Muscle layer of colon (tissue), 2 donors: ENCODE results near the gene EXOC1L.
A peak's percentile ranks its signal among the peaks of the same experiment; 100 is the strongest.
"Not testable (repeated sequence)": the region's sequence is repeated elsewhere in the genome, so short reads cannot be mapped to it uniquely, and the experiment has no call there.

Experiments
- H3K27ac ChIP-seq: one replicate; pipeline ENCODE4 v1.7.0; 2013; ENCODE audit warnings: low read depth, mild to moderate bottlenecking, low read length, moderate library complexity
- H3K27me3 ChIP-seq, 2 donors: one replicate each; pipeline ENCODE4 v1.7.0; 2013; ENCODE audit warnings: low read length in 2 of 2, mild to moderate bottlenecking in 2 of 2; ENCODE audit not compliant: insufficient read depth in 2 of 2, control insufficient read depth in 1 of 2
- H3K36me3 ChIP-seq: one replicate; pipeline ENCODE4 v1.7.0; 2013; ENCODE audit warnings: mild to moderate bottlenecking, low read length; ENCODE audit not compliant: insufficient read depth
- H3K4me1 ChIP-seq: one replicate; pipeline ENCODE4 v1.7.0; 2013; ENCODE audit warnings: mild to moderate bottlenecking, low read length; ENCODE audit not compliant: insufficient read depth
- H3K4me3 ChIP-seq, 2 donors: one replicate each; pipeline ENCODE4 v1.7.0; 2013; ENCODE audit warnings: low read length in 2 of 2, low read depth in 1 of 2, mild to moderate bottlenecking in 1 of 2, moderate library complexity in 1 of 2
- H3K9ac ChIP-seq: one replicate; pipeline ENCODE4 v1.7.0; 2013; ENCODE audit warnings: low read length
- H3K9me3 ChIP-seq: one replicate; pipeline ENCODE4 v1.7.0; 2013; ENCODE audit warnings: mild to moderate bottlenecking, low read length
- donor health status: abdominal sarcoma.
- donor health status: Adenocarcinoma of cecum.

Gene EXOC1L

DNA sequence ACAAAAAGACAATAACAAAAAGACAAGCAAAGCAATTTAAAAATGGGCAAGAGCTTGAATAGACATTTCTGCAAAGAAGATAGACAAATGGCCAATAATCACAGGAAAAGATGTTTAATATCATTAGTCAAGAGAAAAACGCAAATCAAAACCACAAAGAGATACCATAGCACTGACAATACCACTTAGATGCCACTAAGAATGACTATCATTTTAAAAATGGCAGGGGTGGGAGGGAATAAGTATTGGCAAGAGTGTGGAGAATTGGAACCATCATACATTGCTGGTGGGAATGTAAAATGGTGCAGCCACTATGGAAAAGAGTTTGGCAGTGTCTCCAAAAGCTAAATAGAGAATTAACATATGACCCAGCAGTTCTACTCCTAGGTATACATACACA is 18.8 kb downstream of the EXOC1L start:
- H3K27ac ChIP-seq: no peak overlapping the region
- H3K27me3 ChIP-seq: no peaks in the 10 kb centered on the region

DNA sequence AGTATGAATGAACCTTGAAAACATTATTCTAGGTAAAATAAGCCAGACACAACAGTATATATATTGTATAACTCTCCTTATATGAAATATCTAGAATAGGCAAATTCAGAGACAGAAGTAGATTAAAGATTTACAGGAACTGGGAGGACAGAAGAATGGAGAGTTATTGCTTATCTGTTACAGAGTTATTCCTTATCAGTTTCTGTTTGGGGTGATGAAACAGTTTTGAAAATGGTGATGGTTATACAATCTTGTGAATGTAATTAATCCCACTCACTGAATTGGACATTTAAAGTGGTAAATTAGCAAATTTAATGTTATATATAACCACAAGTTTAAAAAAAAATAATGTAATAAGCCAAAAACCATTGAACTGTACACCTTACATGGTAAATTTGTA is 19.4 kb downstream of the EXOC1L start:
- Histone ChIP-seq H3K9ac (no peak overlapping the region), H3K4me1 (no peaks in the 10 kb centered on the region), H3K27ac (no peak overlapping the region), H3K36me3 (no peaks in the 10 kb centered on the region), H3K9me3 (peaks cover 4% of the 10 kb centered on the region), H3K4me3 (no peak overlapping the region), H3K27me3 (no peaks in the 10 kb centered on the region)

More for the DNA sequence above, 18.8 kb downstream of the EXOC1L start:
- Histone ChIP-seq H3K9ac (no peak overlapping the region), H3K9me3 (peaks cover 4% of the 10 kb centered on the region), H3K4me1 (no peaks in the 10 kb centered on the region), H3K36me3 (no peaks in the 10 kb centered on the region), H3K4me3 (no peak overlapping the region)

DNA sequence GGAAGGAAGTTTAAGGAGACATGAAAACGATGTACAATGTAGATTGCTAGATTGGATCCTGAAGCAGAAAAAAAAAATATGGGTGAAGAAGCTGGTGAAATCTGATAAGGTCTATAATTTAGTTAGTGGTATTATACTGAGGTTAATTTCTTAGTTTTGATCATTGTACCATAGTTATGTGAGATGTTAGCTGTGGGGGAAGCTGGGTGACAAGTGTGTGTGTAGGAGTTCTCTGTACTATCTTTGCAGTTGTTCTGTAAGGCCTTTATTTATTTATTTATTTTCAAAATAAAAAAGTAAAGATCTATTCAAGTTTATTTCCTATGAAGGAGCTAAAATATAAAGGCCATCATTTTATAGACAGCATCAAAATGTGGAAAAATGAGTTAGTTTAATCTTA is 21.4 kb downstream of the EXOC1L start:
- no peak overlapping the region for H3K27ac ChIP-seq
- H3K9ac ChIP-seq: no peak overlapping the region
- no peaks in the 10 kb centered on the region for H3K36me3 ChIP-seq
- no peak overlapping the region for H3K4me3 ChIP-seq
- H3K9me3 ChIP-seq: peaks cover 4% of the 10 kb centered on the region
- H3K27me3 ChIP-seq: no peaks in the 10 kb centered on the region
- H3K4me1 ChIP-seq: no peaks in the 10 kb centered on the region

DNA sequence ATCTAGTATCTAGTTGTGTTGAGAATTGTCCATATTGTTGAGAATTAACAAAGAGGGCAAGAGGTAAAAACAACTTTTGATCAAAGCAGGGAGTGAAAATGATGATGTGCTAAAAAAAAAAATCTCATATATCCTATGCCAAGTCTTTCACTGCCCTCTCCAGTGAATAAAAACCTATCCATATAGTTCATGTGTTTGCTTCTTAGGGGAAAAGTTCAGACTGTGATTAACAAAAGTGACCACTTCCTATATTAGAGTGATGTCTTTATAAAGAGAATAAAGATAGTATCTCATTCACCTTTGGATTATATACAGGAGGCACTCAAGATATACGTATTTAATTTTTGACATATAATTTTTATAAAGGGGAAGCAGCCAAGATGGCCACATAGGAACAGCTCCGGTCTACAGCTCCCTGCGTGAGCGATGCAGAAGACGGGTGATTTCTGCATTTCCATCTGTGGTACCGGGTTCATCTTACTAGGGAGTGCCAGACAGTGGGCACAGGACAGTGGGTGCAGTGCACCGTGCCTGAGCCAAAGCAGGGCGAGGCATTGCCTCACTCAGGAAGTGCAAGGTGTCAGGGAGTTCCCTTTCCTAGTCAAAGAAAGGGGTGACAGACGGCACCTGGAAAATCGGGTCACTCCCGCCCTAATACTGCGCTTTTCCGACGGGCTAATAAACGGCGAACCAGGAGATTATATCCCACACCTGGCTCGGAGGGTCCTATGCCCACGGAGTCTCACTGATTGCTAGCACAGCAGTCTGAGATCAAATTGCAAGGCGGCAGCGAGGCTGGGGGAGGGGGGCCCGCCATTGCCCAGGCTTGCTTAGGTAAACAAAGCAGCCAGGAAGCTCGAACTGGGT is 22.0 kb downstream of the EXOC1L start:
- not testable (repeated sequence) for H3K9ac ChIP-seq, H3K27me3 ChIP-seq, H3K27ac ChIP-seq, H3K9me3 ChIP-seq, H3K36me3 ChIP-seq, H3K4me3 ChIP-seq, H3K4me1 ChIP-seq

DNA sequence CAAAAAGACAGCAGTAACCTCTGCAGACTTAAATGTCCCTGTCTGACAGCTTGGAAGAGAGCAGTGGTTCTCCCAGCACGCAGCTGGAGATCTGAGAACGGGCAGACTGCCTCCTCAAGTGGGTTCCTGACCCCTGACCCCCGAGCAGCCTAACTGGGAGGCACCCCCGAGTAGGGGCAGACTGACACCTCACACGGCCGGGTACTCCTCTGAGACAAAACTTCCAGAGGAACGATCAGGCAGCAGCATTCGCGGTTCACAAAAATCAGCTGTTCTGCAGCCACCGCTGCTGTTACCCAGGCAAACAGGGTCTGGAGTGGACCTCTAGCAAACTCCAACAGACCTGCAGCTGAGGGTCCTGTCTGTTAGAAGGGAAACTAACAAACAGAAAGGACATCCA is 22.7 kb downstream of the EXOC1L start:
- H3K4me1 ChIP-seq, H3K9ac ChIP-seq, H3K27me3 ChIP-seq, H3K36me3 ChIP-seq, H3K9me3 ChIP-seq, H3K4me3 ChIP-seq, H3K27ac ChIP-seq: not testable (repeated sequence)

DNA sequence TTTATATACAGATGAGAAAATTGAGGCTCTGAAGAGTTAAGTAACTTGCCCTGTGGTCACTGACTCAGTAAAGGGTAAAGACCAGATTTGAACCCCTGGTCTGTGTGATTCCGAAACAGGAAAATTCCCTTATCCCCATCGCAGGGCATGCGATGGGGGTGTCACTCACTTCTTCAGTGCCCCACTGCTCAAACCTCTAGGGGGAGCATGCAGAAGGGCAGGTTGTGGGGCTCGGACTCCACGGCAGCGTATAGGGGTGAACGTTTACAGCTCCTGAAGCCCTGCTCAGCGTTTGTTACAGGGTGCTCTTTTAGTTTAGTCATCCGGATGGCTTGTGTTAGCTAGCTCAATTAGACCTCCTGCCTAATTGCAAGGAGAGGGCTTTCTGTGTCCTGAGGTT is 30.1 kb downstream of the EXOC1L start:
- no peak overlapping the region for H3K27ac ChIP-seq
- no peaks in the 10 kb centered on the region for H3K9me3 ChIP-seq
- no peak overlapping the region for H3K4me3 ChIP-seq
- peaks cover 13% of the 10 kb centered on the region for H3K4me1 ChIP-seq
- no peak overlapping the region for H3K9ac ChIP-seq
- no peaks in the 10 kb centered on the region for H3K36me3 ChIP-seq
- H3K27me3 ChIP-seq: no peaks in the 10 kb centered on the region

DNA sequence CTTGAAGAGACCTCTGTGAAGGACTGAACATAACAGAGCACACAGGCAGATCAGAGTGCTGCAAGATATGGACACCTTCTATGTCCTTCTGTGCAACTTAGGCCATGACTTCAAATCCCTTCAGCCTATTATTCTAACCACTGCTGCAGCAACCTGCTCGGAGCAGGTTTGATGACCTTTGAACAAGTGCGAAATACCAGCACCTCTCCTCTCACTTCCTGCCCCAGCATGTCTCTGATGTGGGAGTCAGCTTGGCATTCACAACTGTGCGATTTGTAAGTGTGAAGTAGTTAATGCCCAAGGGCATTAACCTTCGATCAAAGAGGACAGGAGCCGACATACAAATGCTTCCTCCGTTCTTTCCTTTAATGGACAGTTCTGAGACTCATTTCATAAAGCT is 32.3 kb downstream of the EXOC1L start:
- H3K9ac ChIP-seq: no peak overlapping the region
- H3K4me1 ChIP-seq: peaks cover 16% of the 10 kb centered on the region
- no peak overlapping the region for H3K27ac ChIP-seq
- H3K9me3 ChIP-seq: no peaks in the 10 kb centered on the region
- H3K27me3 ChIP-seq: no peaks in the 10 kb centered on the region
- no peaks in the 10 kb centered on the region for H3K36me3 ChIP-seq
- H3K4me3 ChIP-seq: no peak overlapping the region

DNA sequence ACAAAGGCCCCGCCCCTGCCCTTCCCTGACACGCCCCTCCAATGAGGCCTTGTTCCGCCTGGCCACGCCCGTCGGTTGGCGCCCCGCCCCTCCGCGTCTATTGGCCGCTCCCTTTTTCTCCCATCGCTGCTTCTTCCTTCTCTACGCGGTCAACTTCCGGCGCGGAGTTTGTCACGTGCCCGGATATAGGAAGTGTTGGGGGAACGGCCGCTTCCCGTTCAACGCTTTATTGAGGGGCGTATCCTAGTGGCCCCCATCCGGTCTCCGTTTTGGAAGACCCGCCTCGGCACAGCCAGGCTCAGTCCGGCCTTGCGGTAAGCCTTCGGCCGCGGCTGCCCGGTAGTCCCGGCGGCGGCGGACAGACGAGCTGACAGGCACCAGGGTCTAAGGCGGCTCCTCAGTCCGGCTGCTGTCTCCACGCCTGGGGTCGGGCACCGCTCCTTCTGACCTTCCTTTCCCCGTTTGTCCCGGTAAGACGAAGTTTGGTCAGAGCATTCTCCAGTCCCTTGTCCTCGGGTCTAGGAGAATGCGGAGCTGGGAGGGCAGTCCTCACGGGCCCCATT is 34.0 kb downstream of the EXOC1L start, which contains the start of gene EXOC1:
EXOC1 (plus strand) TSS at position 165 of the 563 bp plus-strand sequence. CDS start 4,676 bp downstream, outside the sequence.
- H3K27ac ChIP-seq: peak within 1 kb of the TSS; percentile 80
- H3K9ac ChIP-seq: peak within 1 kb of the TSS; percentile 73
- H3K36me3 ChIP-seq: no peaks in the 10 kb centered on the region
- H3K9me3 ChIP-seq: no peaks in the 10 kb centered on the region
- H3K4me3 ChIP-seq: peak within 1 kb of the TSS; percentile 73 to 89
- no peaks in the 10 kb centered on the region for H3K27me3 ChIP-seq
- peaks cover 16% of the 10 kb centered on the region for H3K4me1 ChIP-seq

DNA sequence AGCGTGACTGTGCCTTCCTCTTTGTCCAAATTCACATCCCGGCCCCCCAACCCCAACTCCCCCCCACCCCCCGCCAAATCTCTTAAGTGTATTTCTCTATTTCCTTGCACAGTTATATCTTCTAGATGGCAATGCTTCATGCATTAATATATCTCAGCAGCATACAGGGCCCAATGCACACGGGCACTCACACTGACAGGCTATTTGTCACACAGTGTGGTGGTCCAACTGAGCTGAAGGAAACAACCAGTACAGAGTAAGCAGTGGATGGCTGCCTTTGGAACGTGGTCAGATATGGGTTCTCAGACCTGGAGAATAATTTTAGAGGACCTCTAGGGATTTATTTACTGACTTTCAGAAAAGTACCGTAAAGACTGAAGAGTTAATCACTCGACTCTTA is 34.5 kb downstream of the EXOC1L start:
- Histone ChIP-seq H3K4me1 (peaks cover 16% of the 10 kb centered on the region), H3K27me3 (no peaks in the 10 kb centered on the region), H3K27ac (peak overlapping the region; percentile 80), H3K9me3 (no peaks in the 10 kb centered on the region), H3K36me3 (no peaks in the 10 kb centered on the region), H3K9ac (no peak overlapping the region), H3K4me3 (peak overlapping the region; percentile 73 to 89)

DNA sequence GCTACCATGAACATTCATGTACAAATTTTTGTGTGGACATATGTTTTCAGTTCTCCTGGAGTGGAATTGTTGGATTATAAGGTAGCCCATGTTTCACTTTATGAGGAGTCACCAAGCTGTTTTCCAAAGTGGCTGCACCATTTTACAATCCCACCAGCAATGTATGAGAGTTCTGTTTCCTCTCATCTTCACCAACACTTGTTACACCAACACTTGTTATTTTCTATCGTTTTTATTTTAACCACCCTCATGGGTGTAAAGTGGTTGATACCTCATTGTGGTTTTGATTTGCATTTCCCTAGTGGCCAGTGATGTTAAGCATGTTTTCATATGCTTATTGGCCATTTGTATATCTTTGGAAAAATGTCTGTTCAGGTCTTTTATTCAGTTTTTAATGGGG is 38.0 kb downstream of the EXOC1L start:
- Histone ChIP-seq H3K9me3 (no peaks in the 10 kb centered on the region), H3K27me3 (no peaks in the 10 kb centered on the region), H3K4me3 (no peak overlapping the region), H3K27ac (no peak overlapping the region), H3K9ac (no peak overlapping the region), H3K4me1 (peaks cover 16% of the 10 kb centered on the region), H3K36me3 (peaks cover 6% of the 10 kb centered on the region)

DNA sequence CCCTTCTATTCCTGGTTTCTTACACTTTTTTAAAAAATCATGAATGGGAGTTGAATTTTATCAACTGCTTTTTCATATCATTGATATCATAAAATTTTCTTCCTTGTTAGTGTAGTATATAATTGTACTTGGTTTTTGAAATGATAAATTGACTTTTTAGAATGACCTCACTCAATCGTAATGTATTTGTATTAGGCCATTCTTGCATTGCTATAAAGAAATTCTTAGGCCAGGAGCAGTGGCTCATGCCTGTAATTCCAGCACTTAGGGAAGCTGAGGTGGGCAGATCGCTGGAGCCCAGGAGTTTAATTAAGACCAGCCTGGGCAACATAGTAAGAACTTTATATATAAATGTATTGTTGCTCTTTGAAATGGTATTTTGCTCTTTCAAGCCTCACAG is 40.1 kb downstream of the EXOC1L start:
- H3K9ac ChIP-seq: no peak overlapping the region
- peaks cover 8% of the 10 kb centered on the region for H3K36me3 ChIP-seq
- no peaks in the 10 kb centered on the region for H3K27me3 ChIP-seq
- peaks cover 4% of the 10 kb centered on the region for H3K4me1 ChIP-seq
- H3K4me3 ChIP-seq: no peak overlapping the region
- no peaks in the 10 kb centered on the region for H3K9me3 ChIP-seq
- no peak overlapping the region for H3K27ac ChIP-seq
